ENCODE results near the gene BCL11B.

The BCL11B gene

GRCh38 chr14:99166506-99166905 is 105.5 kb downstream of the BCL11B start:
- Histone ChIP-seq H3K27ac (ENCODE audit: low read depth, low read length) (no peak overlapping the region), H3K4me1 (ENCODE audit: control insufficient read depth, insufficient read depth, low read length) (no peaks in the 10 kb centered on the region), H3K36me3 (ENCODE audit: control insufficient read depth, insufficient read depth, low read length) (no peaks in the 10 kb centered on the region), H3K4me3 (ENCODE audit: low read length) (no peak overlapping the region), H3K9ac (ENCODE audit: low read length) (no peak overlapping the region), H3K27me3 (ENCODE audit: control insufficient read depth, insufficient read depth, low read length) (no peaks in the 10 kb centered on the region)

DNA sequence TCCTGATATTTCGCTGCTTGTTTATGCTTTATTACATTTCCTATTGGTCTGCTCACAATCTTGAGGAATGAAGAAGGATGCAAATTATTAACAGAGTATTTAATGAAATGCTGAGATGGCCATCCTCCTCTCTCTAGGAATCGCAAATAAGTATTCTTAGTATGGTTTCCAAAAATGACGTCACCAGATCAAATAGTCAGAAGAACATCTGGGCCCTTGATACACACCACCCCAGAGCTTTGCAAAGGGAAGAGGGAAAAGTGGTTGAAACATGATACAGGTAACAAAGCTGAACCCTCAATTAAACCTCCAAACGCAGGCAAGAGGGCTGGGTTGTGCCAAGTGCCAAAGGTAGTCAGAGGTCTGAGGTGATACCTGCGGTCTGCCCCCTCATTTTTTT is 107.3 kb downstream of the BCL11B start:
- Histone ChIP-seq H3K4me3 (ENCODE audit: low read length) (no peak overlapping the region), H3K9ac (ENCODE audit: low read length) (no peak overlapping the region), H3K27me3 (ENCODE audit: control insufficient read depth, insufficient read depth, low read length) (no peaks in the 10 kb centered on the region), H3K36me3 (ENCODE audit: control insufficient read depth, insufficient read depth, low read length) (no peaks in the 10 kb centered on the region), H3K27ac (ENCODE audit: low read depth, low read length) (no peak overlapping the region), H3K4me1 (ENCODE audit: control insufficient read depth, insufficient read depth, low read length) (no peaks in the 10 kb centered on the region)

- Histone ChIP-seq H3K27ac (ENCODE audit: low read depth, low read length) (no peak overlapping the region), H3K27me3 (ENCODE audit: control insufficient read depth, insufficient read depth, low read length) (no peaks in the 10 kb centered on the region), H3K4me1 (ENCODE audit: control insufficient read depth, insufficient read depth, low read length) (no peaks in the 10 kb centered on the region), H3K36me3 (ENCODE audit: control insufficient read depth, insufficient read depth, low read length) (no peaks in the 10 kb centered on the region), H3K9ac (ENCODE audit: low read length) (no peak overlapping the region), H3K4me3 (ENCODE audit: low read length) (no peak overlapping the region)
These were observed 108.6 kb downstream of the BCL11B start for GRCh38 chr14:99163446-99163845.

DNA sequence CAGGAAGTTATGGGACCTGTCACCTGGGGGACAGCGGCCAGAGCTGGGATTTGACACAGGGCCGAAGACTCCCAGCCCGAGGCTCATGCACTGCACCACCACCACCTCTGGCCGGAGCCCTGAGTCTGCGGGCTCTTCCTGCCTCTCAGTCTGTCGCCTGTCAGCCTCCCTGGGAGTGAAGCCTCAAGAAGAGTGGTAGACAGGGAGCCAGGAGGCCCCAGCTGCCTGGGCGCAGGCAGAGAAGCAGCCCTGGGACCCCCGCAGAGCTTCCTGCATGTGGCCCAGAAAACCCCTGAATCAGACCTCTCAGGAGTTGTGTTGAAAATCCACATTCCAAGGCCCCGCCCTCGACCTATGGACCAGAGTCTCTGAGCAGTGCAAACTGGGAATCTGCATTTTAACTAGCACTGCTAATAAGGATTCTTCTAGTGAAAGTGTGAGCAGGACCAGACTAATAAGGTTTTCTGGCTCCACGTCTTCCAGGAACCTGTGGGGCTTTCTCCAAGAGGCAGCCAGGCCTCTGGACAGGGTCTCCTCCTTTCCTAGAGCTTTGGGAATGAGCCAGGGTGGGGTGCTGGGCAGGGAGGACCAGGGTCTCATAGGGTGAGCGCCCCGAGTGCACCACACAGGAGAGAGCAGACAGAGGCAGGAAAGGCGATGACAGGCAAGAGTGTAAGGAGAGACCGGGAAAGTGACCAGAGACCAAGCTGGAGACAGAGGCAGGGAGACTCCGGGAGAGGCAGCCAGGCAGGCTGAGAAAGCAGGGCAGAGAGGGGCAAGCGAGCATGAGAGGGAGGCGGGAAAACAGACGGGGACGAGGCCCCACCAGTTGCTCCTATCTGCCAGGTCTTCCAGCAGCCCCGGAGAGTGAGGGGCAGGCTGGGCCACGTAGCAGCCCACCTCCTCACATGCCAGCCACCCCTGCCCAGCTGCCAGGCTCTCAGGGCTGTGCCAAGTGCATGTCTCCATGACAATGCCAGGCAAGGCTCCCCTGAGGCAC is 112.4 kb downstream of the BCL11B start:
- Histone ChIP-seq H3K4me1 (ENCODE audit: control insufficient read depth, insufficient read depth, low read length) (no peaks in the 10 kb centered on the region), H3K4me3 (ENCODE audit: low read length) (no peak overlapping the region), H3K36me3 (ENCODE audit: control insufficient read depth, insufficient read depth, low read length) (no peaks in the 10 kb centered on the region), H3K27me3 (ENCODE audit: control insufficient read depth, insufficient read depth, low read length) (no peaks in the 10 kb centered on the region), H3K9ac (ENCODE audit: low read length) (no peak overlapping the region), H3K27ac (ENCODE audit: low read depth, low read length) (no peak overlapping the region)

DNA sequence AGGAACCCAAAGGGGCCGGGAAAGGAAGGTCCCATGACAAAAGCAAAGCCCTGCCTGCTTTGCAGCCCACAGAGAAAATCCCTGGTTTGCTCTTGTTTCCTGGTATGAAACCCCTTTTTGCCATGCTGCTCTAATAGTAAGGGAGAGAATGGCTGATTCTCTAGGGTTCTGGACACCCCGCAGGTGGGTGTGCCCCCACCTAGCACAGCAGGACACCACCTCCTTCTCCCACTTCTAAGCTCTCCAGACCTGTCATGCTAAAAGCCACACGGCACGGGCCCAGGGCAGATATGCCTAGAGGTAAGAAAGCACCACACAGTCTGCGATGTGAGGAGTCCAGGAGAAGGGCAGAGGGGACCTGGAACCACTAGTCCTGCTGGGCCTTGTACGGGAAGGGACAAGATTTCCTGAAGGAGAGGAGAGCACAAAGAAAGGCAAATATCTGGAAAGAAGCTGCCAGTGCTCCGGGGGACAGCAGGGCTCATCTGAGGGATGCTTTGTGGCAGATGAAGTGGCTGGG is 113.3 kb downstream of the BCL11B start:
- no peak overlapping the region for H3K4me3 ChIP-seq (ENCODE audit: low read length)
- no peaks in the 10 kb centered on the region for H3K36me3 ChIP-seq (ENCODE audit: control insufficient read depth, insufficient read depth, low read length)
- no peak overlapping the region for H3K27ac ChIP-seq (ENCODE audit: low read depth, low read length)
- no peak overlapping the region for H3K9ac ChIP-seq (ENCODE audit: low read length)
- no peaks in the 10 kb centered on the region for H3K4me1 ChIP-seq (ENCODE audit: control insufficient read depth, insufficient read depth, low read length)
- no peaks in the 10 kb centered on the region for H3K27me3 ChIP-seq (ENCODE audit: control insufficient read depth, insufficient read depth, low read length)

DNA sequence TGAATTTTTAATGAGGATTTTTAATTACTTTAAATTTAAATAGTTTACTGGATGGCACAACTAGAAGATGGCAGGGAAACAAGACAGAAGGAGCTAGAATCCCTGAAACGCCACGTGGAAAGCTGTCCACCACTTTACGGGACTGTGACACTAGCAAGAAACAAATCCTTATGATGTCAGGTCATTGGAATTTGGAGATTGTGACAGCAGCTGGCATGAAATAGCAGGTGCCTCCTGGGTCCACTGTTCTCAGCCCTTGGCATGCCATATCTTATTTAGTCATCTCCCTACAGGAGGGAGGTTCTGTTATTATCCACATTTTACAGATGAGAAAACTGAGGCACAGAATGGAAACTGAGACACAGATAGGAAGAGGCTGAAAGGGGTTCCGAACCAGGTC is 113.8 kb downstream of the BCL11B start:
- H3K36me3 ChIP-seq (ENCODE audit: control insufficient read depth, insufficient read depth, low read length) = no peaks in the 10 kb centered on the region
- no peak overlapping the region for H3K4me3 ChIP-seq (ENCODE audit: low read length)
- H3K4me1 ChIP-seq (ENCODE audit: control insufficient read depth, insufficient read depth, low read length) = no peaks in the 10 kb centered on the region
- H3K9ac ChIP-seq (ENCODE audit: low read length) = no peak overlapping the region
- no peaks in the 10 kb centered on the region for H3K27me3 ChIP-seq (ENCODE audit: control insufficient read depth, insufficient read depth, low read length)
- H3K27ac ChIP-seq (ENCODE audit: low read depth, low read length) = no peak overlapping the region

GRCh38 chr14:99157676-99158075 is 114.3 kb downstream of the BCL11B start:
- H3K4me3 ChIP-seq (ENCODE audit: low read length) = no peak overlapping the region
- H3K27me3 ChIP-seq (ENCODE audit: control insufficient read depth, insufficient read depth, low read length) = no peaks in the 10 kb centered on the region
- no peaks in the 10 kb centered on the region for H3K4me1 ChIP-seq (ENCODE audit: control insufficient read depth, insufficient read depth, low read length)
- no peak overlapping the region for H3K9ac ChIP-seq (ENCODE audit: low read length)
- H3K36me3 ChIP-seq (ENCODE audit: control insufficient read depth, insufficient read depth, low read length) = no peaks in the 10 kb centered on the region
- H3K27ac ChIP-seq (ENCODE audit: low read depth, low read length) = no peak overlapping the region

- no peak overlapping the region for H3K27ac ChIP-seq (ENCODE audit: low read depth, low read length)
- H3K4me3 ChIP-seq (ENCODE audit: low read length) = no peak overlapping the region
- no peaks in the 10 kb centered on the region for H3K4me1 ChIP-seq (ENCODE audit: control insufficient read depth, insufficient read depth, low read length)
- no peaks in the 10 kb centered on the region for H3K36me3 ChIP-seq (ENCODE audit: control insufficient read depth, insufficient read depth, low read length)
- H3K27me3 ChIP-seq (ENCODE audit: control insufficient read depth, insufficient read depth, low read length) = no peaks in the 10 kb centered on the region
- no peak overlapping the region for H3K9ac ChIP-seq (ENCODE audit: low read length)
These were observed 114.8 kb downstream of the BCL11B start for GRCh38 chr14:99157246-99157645.

- H3K27me3 ChIP-seq (ENCODE audit: control insufficient read depth, insufficient read depth, low read length) = no peaks in the 10 kb centered on the region
- H3K4me1 ChIP-seq (ENCODE audit: control insufficient read depth, insufficient read depth, low read length) = no peaks in the 10 kb centered on the region
- no peak overlapping the region for H3K27ac ChIP-seq (ENCODE audit: low read depth, low read length)
- no peaks in the 10 kb centered on the region for H3K36me3 ChIP-seq (ENCODE audit: control insufficient read depth, insufficient read depth, low read length)
- no peak overlapping the region for H3K9ac ChIP-seq (ENCODE audit: low read length)
- H3K4me3 ChIP-seq (ENCODE audit: low read length) = no peak overlapping the region
These were observed 115.2 kb downstream of the BCL11B start for GRCh38 chr14:99156814-99157213.

DNA sequence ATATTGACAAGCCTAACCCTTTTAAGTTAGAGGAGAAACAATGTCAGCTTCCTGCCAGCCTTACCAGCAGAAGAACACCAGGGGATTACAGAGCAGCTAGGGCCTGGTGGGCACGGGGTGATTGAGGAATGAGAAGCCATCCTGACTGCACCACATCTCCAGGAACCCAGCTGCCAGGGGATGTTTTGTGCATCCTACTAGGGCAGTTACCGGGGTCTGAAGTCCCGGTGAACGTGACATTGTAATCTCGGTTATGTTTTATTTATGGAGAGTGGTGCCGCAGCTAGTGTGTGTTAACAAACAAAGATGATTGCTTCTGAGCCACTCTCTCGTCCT is 115.9 kb downstream of the BCL11B start:
- no peaks in the 10 kb centered on the region for H3K4me1 ChIP-seq (ENCODE audit: control insufficient read depth, insufficient read depth, low read length)
- H3K36me3 ChIP-seq (ENCODE audit: control insufficient read depth, insufficient read depth, low read length) = no peaks in the 10 kb centered on the region
- H3K27ac ChIP-seq (ENCODE audit: low read depth, low read length) = no peak overlapping the region
- H3K27me3 ChIP-seq (ENCODE audit: control insufficient read depth, insufficient read depth, low read length) = no peaks in the 10 kb centered on the region
- no peak overlapping the region for H3K9ac ChIP-seq (ENCODE audit: low read length)
- no peak overlapping the region for H3K4me3 ChIP-seq (ENCODE audit: low read length)

GRCh38 chr14:99155173-99156089 is 116.6 kb downstream of the BCL11B start:
- Histone ChIP-seq H3K4me1 (ENCODE audit: control insufficient read depth, insufficient read depth, low read length) (no peaks in the 10 kb centered on the region), H3K27me3 (ENCODE audit: control insufficient read depth, insufficient read depth, low read length) (no peaks in the 10 kb centered on the region), H3K9ac (ENCODE audit: low read length) (no peak overlapping the region), H3K27ac (ENCODE audit: low read depth, low read length) (no peak overlapping the region), H3K36me3 (ENCODE audit: control insufficient read depth, insufficient read depth, low read length) (no peaks in the 10 kb centered on the region), H3K4me3 (ENCODE audit: low read length) (no peak overlapping the region)

DNA sequence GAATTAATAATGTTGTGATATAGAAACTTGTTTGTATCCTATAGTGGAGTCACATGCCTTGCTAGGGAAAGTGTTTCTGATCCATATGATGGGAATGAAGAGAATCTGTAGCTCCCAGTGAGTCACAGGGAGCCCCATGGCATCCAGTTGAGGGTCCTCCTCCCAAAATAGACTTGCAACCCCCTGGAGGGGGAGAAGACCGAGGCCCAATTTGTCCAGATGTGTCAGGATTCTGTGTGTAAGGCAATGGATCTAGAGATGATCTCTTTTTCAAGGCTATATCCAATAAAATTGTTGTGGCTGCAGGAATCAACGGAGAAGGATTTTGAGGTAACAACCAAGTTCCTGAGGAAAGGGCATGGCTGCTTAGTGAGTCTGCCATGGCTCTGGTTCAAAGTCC is 121.8 kb downstream of the BCL11B start:
- Histone ChIP-seq H3K27ac (ENCODE audit: low read depth, low read length) (no peak overlapping the region), H3K9ac (ENCODE audit: low read length) (no peak overlapping the region), H3K4me1 (ENCODE audit: control insufficient read depth, insufficient read depth, low read length) (no peaks in the 10 kb centered on the region), H3K36me3 (ENCODE audit: control insufficient read depth, insufficient read depth, low read length) (no peaks in the 10 kb centered on the region), H3K27me3 (ENCODE audit: control insufficient read depth, insufficient read depth, low read length) (no peaks in the 10 kb centered on the region), H3K4me3 (ENCODE audit: low read length) (no peak overlapping the region)

All from rectal smooth muscle tissue (tissue), 1 donor.